HK-2 (cell line): Measurements from ENCODE around the gene GTF3C2.
"Not testable (repeated sequence)": the region's sequence is repeated elsewhere in the genome, so short reads cannot be mapped to it uniquely, and the experiment has no call there.

Experiments
- DNase-seq: peaks from one replicate; pipeline ENCODE4 v3.0.0-alpha.2; 2018; ENCODE audit not compliant: unreplicated experiment

Gene GTF3C2

GRCh38 chr2:27322301-27322765 lies 34.2 kb downstream of the GTF3C2 start:
- DNase-seq = peak; percentile 55

- DNase-seq = peak; percentile 94
Observed at GRCh38 chr2:27320958-27321543, 35.5 kb downstream of the GTF3C2 start.

- DNase-seq = not testable (repeated sequence)
Observed at GRCh38 chr2:27319839-27320238, 36.7 kb downstream of the GTF3C2 start.

DNA sequence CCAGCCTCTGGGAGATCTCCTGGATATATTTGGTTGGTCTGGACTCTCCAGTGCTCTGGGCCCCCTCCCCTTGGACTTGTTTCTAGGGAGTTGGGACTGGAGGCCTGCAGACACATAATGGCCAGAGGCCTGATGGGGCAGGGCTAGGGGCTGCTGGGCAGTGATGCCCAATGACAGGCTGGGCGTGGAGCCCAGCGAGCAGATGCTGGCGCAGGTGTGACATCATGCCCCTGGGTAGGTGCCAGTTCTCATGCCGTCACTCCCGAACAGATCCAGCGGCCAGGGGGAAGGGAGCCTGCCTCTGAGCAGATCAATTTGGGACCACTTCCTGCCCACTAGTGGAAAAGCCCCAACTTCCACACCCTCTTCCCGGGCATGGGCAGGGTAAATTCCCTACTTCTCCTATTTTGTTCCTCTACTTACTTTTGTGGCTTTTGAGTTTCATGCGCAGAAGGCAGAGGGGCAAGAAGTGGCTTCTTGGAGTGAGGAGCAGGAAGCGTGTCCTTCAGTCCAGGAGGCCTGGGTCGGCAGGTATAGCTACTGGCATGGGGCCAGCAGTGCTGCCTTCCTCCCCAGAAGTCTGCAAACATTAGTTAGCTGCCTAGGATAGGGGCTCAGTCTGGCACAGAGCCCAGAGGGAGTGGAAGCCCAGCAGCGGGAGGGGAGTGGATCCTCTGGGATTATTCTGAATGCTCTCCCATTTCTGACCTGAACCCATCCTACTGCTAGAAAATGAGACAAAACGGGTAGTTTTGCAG lies 39.7 kb downstream of the GTF3C2 start:
- DNase-seq = no peak

DNA sequence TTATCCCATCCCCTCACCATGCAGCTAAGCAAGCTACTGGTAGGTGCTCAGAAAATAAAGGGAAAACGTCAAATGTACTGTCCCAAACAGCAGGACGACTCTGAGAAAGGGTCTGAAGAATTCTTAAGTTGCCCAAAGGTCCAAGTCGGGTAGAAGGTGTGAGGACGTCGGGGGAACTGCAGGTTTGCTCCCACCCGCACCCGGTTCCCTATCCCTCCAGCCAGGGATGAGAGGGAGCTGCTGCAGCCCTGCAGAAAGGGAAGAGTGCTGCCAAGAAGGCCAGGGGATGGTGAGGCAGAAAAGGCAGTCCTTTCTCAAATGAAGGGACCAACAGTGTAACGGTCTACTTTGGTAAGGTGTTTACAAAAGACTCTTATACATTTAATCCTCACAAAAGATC lies 41.4 kb downstream of the GTF3C2 start:
- no peak for DNase-seq

GRCh38 chr2:27314709-27315108 lies 41.9 kb downstream of the GTF3C2 start:
- DNase-seq = no peak

GRCh38 chr2:27313882-27314645 lies 42.5 kb downstream of the GTF3C2 start:
- DNase-seq = no peak

DNA sequence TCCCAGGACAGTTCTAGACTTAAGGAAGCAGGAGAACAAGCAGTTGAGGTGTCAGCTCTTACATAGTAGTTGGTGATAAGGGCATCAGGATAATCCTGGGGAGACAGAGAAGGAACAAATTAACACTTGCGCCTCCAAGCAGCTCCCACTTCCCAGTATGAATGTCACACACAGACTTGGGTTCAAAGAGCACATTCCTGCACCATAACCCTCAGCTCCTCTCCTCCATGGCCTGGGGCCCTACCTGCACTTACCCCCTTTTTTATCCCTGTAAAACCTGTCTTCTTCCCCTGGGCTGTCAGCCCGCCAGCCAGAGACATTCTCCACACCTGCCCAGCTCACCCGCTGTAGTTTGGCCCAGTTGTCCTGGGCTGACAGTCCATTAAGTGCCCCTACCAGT lies 44.4 kb downstream of the GTF3C2 start:
- DNase-seq = no peak

DNA sequence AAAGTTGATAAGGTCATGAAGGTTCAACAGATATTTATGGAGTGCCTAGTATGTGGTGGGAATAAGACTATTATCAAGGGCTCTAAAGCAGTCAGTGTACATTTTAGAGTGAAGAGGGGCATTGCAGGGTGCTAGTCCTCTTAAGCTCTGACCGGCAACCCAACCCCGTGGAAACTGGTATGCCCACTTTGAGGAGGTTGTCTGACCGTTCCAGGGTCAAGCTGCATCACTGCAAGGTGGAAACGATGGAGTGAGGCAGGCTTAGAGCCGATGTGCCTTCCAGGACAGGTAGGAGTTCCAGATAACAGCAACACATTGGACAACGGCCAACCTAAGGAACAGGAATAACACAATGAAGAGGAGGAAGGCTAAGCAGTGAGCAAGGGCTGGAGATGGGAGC lies 46.9 kb downstream of the GTF3C2 start:
- DNase-seq = no peak

GRCh38 chr2:27308359-27308881 lies 48.1 kb downstream of the GTF3C2 start, which contains the start of gene UCN:
Gene UCN (minus strand): TSS chr2:27308445. CDS start chr2:27307895, 550 bp downstream.
- DNase-seq = no peak

- DNase-seq = no peak
Observed at GRCh38 chr2:27307545-27308358, 48.8 kb downstream of the GTF3C2 start.

DNA sequence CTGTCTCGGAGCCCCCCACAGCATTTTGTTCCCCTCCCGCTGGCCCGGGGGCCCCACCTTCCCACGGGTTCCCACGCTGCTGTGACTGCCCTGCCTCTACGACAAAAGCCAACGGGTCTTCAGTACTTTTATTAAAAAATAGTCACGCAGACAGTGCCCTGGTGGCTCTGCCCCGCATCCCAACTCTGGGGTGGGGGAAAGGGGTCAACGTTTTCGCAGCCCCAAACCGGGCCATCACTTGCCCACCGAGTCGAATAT lies 49.3 kb downstream of the GTF3C2 start:
- no peak for DNase-seq

- DNase-seq = no peak
Observed at GRCh38 chr2:27306573-27307286, 49.8 kb downstream of the GTF3C2 start.

DNA sequence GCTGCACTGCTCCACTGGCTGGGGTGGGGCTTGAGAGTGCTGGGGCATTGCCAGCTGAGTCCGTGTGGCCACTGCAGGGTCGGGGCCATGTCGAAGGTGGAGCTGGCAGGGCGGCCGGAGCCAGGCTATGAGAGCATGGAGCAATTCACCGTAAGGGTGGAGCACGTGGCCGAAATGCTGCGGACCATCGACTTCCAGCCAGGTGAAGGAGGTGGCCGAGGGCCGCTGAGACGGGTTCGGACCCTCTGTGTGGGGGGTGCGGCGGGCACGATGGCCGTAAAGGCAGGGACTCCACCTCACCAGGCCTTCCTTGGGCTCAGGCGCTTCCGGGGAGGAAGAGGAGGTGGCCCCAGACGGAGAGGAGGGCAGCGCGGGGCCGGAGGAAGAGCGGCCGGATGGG lies 50.4 kb downstream of the GTF3C2 start:
- no peak for DNase-seq

DNA sequence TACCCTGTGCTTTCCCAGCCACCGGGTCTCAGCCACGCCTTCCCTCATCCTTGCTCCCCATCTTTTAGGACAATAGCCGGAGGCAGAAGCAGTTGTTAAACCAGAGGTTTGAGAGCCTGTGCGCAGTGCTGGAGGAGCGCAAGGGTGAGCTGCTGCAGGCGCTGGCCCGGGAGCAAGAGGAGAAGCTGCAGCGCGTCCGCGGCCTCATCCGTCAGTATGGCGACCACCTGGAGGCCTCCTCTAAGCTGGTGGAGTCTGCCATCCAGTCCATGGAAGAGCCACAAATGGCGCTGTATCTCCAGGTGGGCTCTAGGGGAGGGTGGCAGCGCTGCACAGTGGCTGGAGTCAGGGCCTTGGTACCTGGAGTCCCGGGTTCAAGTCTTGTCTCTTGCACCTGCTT lies 51.0 kb downstream of the GTF3C2 start:
- DNase-seq = no peak

- no peak for DNase-seq
Observed at GRCh38 chr2:27304488-27305240, 51.9 kb downstream of the GTF3C2 start.

GRCh38 chr2:27303093-27304025 lies 53.2 kb downstream of the GTF3C2 start:
- peak; percentile 37 for DNase-seq

GRCh38 chr2:27300606-27301005 lies 56.0 kb downstream of the GTF3C2 start:
- not testable (repeated sequence) for DNase-seq

DNA sequence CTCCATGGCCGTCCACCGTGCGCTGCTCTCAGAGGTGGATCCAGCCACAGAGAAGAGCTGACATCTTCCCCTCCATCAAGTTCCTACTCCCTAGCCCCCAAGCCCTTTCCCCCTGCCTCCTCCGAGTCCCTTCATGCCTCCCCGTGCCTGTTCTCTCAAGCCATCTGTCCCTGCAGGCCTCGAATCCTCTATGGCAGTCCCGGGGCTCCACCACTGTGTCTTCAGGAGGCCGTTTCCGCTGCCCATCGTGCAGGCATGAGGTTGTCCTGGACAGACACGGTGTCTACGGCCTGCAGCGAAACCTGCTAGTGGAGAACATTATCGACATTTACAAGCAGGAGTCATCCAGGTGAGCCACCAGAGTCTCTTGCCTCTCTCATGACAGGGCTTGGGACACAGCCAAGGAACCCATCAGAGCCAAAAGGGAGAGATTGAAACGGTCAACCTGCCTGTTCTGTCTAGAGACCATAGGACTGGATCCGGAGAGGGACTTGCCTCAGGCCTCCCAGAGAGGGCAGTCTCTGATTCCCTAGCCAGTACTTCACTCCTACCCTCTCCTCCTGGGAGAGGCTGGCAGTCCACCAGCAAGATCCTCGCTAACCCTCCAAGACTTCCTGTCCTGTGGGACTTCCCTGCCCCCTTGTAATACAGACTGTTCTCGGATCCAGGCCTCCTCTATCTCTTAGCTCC lies 58.0 kb downstream of the GTF3C2 start:
- DNase-seq = no peak
